ENCODE results near the gene LRCH1. TPM values are rescaled to one million over a fixed set of nuclear protein-coding genes. Genes with fewer than 3 reads are reported as not detected.

LRCH1 gene
- total and polyA plus RNA-seq, 2 of the 4 experiments (the other 2 are of a cell fraction), result 7.0 to 8.8 TPM

DNA sequence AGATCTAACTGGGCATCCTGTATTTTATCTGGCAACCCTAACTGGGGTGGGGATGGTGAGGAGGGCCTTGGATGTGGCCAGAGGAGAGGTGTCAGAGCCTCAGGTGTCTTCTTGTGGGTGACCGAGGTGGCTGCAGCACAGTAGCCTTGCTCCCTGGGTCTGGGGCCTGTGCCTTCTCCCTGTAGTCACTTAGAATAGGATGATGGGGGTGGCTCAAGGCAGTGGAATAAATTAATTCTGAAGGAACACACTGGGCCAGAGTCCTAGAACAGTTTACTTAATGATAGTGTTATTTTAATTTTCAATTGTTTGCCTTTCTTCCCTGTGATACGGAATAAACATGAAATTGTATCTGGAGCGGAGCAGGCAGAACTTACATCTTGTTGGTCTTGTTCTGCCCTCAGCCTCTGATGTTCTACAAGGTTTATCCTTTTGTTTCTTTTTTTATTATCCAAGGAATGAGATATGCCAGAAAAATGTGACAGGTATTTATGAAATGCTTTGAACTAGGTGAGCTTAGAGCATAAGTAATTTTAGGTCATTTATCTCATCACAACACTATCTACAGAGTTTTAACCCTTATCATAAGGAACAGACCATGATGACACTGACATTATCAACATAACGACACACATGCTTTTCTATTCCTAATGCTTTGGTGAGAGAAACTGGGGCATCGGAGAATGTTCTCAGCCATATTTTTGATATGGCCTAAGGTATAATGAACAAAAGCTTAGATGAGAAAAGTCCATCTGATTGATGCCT, 51.4 kb downstream of the LRCH1 start:
- Histone ChIP-seq H3K79me1 (ENCODE audit: low read depth in 1 of 2, low read length in 2 of 2) (peaks cover 31 to 87% of the 10 kb centered on the region in 2 experiments), H2AK9ac (replicated peaks; ENCODE audit: low read depth, low read length, poor library complexity) (no peak overlapping the region), H2BK15ac (ENCODE audit: low read depth, low read length) (no peak overlapping the region), H3K18ac (ENCODE audit: low read depth, low read length) (no peak overlapping the region), H4K8ac (ENCODE audit: low read depth in 2 of 2, low read length in 2 of 2) (no peak overlapping the region), H4K20me1 (ENCODE audit: insufficient read depth, low read length) (peaks cover 61% of the 10 kb centered on the region), H3K4me1 (ENCODE audit: control insufficient read depth, insufficient read depth, low read length) (peaks cover 13% of the 10 kb centered on the region), H2BK5ac (ENCODE audit: low read depth, low read length, poor library complexity, severe bottlenecking) (no peak overlapping the region), H3K4me2 (ENCODE audit: low read depth, low read length) (no peak overlapping the region), H4K91ac (ENCODE audit: insufficient read depth, low read depth, low read length) (no peak overlapping the region), H3K9ac (ENCODE audit: low read depth, low read length) (no peak overlapping the region), H2BK120ac (ENCODE audit: low read depth, low read length) (no peak overlapping the region), H2AK5ac (ENCODE audit: low read depth, low read length) (no peak overlapping the region), H2BK20ac (ENCODE audit: low read depth, low read length) (no peak overlapping the region), H3K36me3 (ENCODE audit: control insufficient read depth, insufficient read depth, low read length) (no peaks in the 10 kb centered on the region), H3K9me3 (ENCODE audit: control insufficient read depth, insufficient read depth, low read length) (no peaks in the 10 kb centered on the region), H3K9me1 (ENCODE audit: insufficient read depth, low read length) (peaks cover 16% of the 10 kb centered on the region), H3K4ac (ENCODE audit: low read depth, low read length) (no peak overlapping the region), H3K23ac (ENCODE audit: low read depth, low read length) (no peak overlapping the region), H3K4me3 (ENCODE audit: insufficient read depth, low read depth, low read length) (no peak overlapping the region), H3K14ac (replicated peaks; ENCODE audit: low read depth, low read length) (no peak overlapping the region), H2AFZ (replicated peaks; ENCODE audit: low read length, poor library complexity) (no peak overlapping the region), H4K5ac (ENCODE audit: low read depth, low read length) (no peak overlapping the region), H3K27me3 (ENCODE audit: control insufficient read depth, insufficient read depth, low read length) (no peaks in the 10 kb centered on the region), H3K56ac (ENCODE audit: extremely low read depth, insufficient read depth, low read length) (no peak overlapping the region), H3K27ac (ENCODE audit: insufficient read depth, low read length) (no peak overlapping the region)
- DNase-seq (no peak), ATAC-seq (ENCODE audit: low read depth) (no peak)
- BruUV-seq (replicated peaks), result no TSS peak
- POLR2A ChIA-PET (ENCODE audit: unreplicated experiment), result no interaction called here
- WGBS, 2 experiments (ENCODE audit: extremely low coverage in 2 of 2, insufficient read length in 1 of 2), result no CpG with 5 or more reads among the region's 5 CpGs
- intact Hi-C loops (cut with micrococcal nuclease) (no loop called here), dilution Hi-C loops (cut with HindIII; ENCODE audit: low sequenced_read_pairs, unreplicated experiment) (no loop called here), in situ Hi-C loops (cut with MboI; ENCODE audit: low sequenced_read_pairs) (no loop called here)
- no peak for TF ChIP-seq MAFK (IDR thresholded peaks at IDR 0.05; ENCODE audit: low read depth, low read length)
- TF ChIP-seq, protein P1, sequence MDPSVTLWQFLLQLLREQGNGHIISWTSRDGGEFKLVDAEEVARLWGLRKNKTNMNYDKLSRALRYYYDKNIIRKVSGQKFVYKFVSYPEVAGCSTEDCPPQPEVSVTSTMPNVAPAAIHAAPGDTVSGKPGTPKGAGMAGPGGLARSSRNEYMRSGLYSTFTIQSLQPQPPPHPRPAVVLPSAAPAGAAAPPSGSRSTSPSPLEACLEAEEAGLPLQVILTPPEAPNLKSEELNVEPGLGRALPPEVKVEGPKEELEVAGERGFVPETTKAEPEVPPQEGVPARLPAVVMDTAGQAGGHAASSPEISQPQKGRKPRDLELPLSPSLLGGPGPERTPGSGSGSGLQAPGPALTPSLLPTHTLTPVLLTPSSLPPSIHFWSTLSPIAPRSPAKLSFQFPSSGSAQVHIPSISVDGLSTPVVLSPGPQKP (IDR thresholded peaks at IDR 0.05; ENCODE audit: borderline replicate concordance, low read depth, low read length), result no peak
- no peak for TF ChIP-seq FOS (IDR thresholded peaks at IDR 0.05; ENCODE audit: low read depth, low read length)
- TF ChIP-seq RAD21 (IDR thresholded peaks at IDR 0.05; ENCODE audit: low read length), result no peak
- TF ChIP-seq BHLHE40 (IDR thresholded peaks at IDR 0.05; ENCODE audit: low read depth, low read length), result no peak
- TF ChIP-seq RFX5 (IDR thresholded peaks at IDR 0.05; ENCODE audit: low read depth, low read length), result no peak
- TF ChIP-seq, protein P2, sequence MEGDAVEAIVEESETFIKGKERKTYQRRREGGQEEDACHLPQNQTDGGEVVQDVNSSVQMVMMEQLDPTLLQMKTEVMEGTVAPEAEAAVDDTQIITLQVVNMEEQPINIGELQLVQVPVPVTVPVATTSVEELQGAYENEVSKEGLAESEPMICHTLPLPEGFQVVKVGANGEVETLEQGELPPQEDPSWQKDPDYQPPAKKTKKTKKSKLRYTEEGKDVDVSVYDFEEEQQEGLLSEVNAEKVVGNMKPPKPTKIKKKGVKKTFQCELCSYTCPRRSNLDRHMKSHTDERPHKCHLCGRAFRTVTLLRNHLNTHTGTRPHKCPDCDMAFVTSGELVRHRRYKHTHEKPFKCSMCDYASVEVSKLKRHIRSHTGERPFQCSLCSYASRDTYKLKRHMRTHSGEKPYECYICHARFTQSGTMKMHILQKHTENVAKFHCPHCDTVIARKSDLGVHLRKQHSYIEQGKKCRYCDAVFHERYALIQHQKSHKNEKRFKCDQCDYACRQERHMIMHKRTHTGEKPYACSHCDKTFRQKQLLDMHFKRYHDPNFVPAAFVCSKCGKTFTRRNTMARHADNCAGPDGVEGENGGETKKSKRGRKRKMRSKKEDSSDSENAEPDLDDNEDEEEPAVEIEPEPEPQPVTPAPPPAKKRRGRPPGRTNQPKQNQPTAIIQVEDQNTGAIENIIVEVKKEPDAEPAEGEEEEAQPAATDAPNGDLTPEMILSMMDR (conservative IDR thresholded peaks at IDR 0.05; ENCODE audit: low read depth, low read length), result no peak
- no peak for TF ChIP-seq NFE2L2 (IDR thresholded peaks at IDR 0.05; ENCODE audit: low read depth, low read length)
- TF ChIP-seq CHD1 (IDR thresholded peaks at IDR 0.05; ENCODE audit: low read depth, low read length), result no peak
- TF ChIP-seq MXI1 (IDR thresholded peaks at IDR 0.05; ENCODE audit: borderline replicate concordance, low read depth, low read length), result no peak
- no peak for TF ChIP-seq MAZ (IDR thresholded peaks at IDR 0.05; ENCODE audit: borderline replicate concordance, low read depth, low read length)
- CTCF ChIA-PET, result interaction anchor here (0.6 kb wide), 1 partner anchor 46 kb away, joined by 3 read pairs; no protein-coding TSS in a partner anchor
